DMS153 (cell line): ENCODE results near the gene DLG2.

Source experiments
- DNase-seq: peaks from one replicate; lab custom pipeline; 2025; lab: John Stamatoyannopoulos, UW

The DLG2 gene

GRCh38 chr11:83572581-83573496, 2054.3 kb downstream of the DLG2 start:
- DNase-seq: no peak

DNA sequence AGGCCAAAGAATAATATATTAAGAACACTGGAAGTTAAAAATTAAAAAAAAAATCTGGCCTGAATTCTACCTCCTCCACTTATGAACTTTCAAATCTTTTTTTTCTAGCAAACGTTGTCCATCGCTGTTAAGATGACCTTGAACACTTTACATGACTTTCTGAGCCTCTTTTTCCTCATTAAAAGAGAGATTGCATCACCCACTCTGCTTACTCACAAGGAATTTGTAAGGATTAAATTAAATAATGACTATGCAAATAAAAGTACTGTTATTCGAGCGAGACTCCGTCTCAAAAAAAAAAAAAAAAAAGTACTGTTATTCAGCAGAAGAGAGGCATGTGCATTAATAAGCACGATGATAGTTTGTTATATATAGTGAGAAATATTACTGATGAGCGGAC, 2055.8 kb downstream of the DLG2 start:
- no peak for DNase-seq

GRCh38 chr11:83569134-83569805, 2057.9 kb downstream of the DLG2 start:
- DNase-seq: no peak

DNA sequence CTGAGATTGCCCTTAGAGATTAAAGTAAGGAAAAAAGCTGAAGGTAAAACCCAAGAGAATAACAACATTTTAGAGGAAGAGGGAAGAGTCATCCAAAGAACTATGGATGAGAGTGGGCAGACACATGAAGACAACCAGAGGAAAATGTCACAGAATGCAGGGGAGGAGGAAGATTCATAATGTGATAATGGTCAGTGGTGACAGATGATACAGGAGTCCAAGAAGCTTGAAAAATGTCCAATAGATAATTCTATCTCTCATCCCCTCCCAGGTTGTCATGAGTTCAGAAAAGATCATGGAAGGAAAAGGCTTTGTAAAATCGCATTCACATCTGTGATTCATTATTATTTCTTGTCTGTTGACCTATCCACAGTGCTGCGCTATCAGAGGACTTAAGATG, 2058.6 kb downstream of the DLG2 start:
- DNase-seq: no peak

DNA sequence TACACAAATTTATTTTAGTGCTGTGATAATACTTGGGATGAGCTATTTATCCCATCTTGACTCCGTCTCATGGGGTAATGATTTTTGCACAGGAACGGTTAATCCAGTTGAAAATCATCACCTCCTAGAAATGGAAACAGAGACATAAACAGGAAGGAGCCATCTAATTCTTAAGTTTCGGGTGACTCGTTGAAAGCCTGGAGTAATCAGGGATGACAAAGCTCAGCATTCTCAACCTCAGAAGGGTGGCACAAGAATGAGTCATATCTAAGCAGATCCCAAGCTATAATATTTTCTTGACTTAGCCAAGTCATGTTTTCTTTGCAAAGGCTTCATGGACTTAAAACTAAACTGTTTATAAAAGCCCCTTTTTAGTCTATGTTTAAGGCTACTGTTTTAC, 2060.2 kb downstream of the DLG2 start:
- no peak for DNase-seq

DNA sequence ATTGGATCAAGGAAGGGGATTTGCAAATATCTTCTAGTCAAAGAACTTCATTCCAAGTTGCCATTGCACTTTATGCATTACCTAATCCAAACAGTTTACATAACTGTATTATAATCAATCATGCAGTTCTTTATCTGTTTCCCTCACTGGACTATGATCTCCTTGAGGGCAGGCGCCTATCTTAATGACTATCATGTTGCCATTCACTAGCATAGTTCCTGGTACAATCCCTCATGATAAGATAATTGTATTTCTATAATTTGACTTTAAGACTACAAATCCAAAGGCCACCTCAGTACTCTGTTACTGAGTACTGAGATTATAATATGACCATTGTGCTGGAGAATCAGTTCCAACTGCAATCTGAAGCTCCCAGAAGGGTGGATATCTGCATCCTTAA, 2062.3 kb downstream of the DLG2 start:
- DNase-seq: no peak

- DNase-seq: no peak
Measured at GRCh38 chr11:83558281-83558680, 2068.9 kb downstream of the DLG2 start.

DNA sequence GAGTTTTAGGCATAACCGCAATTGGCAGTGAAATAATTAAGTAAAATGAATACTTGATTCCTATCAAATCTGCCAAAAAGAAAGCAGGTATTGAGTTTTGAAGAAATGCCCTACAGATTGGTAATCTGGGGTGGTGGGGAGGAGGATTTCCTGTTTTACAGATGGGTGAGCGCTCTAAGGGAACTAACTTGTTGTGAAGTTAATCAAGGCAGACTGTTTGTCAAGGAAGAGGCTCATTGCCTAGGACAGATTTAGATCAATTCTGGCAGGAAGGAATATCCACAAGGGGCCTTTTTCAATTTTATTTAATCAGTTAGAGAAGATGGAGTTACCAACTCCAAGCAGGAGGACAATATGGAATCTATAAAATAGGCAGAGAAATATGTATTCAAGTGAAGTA, 2069.5 kb downstream of the DLG2 start:
- DNase-seq: no peak

DNA sequence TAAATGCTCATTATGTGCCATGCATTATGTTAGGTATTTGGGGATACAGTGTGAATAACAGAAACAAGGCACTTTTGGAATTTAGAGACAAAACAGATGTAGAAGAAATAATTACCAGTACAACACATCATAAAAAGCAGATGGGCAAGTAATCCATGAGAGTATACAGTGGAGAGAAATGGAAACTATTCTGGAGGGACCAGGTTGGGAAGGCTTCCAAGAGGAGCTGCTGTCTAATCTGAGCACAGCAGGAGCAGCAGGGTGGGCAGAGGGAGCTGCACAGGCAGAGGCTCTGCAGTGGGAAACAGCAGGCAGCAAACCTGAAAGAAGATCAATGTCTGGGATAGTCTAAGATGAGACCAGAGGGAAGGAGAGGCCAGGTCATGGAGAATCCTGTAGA, 2072.3 kb downstream of the DLG2 start:
- no peak for DNase-seq

DNA sequence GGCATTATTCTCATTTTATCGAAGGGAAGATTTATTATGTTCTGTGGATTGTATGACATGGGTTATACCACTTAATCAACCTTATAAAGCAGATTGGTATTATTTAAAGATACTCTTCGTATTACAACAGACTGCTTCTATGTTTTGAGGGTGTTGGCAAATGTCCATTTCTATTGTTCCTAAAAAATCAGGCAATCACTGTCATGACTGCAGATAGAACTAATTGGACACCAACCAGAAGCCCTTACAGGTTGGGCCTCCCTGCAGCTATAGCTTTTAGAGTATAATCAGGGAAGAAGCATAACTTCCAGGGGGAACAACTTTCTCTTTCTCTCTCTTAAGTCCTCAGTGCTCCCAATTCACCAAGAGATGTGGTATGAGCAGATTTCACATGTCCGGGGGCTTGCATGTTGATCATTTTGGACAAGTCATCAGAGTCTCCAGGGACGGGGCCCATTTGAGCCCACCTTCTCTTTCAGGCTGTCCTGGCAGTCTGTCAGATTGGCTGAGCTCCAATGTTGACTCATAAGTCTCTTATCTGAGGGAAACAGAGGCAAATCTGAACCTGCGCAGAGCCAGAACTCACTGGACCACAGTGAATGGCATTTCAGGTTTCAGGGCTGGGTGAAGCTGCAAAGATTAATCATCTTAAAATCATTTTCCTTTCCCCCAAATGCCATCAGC, 2077.0 kb downstream of the DLG2 start:
- no peak for DNase-seq

- DNase-seq: no peak
Measured at GRCh38 chr11:83546368-83546767, 2080.8 kb downstream of the DLG2 start.

DNA sequence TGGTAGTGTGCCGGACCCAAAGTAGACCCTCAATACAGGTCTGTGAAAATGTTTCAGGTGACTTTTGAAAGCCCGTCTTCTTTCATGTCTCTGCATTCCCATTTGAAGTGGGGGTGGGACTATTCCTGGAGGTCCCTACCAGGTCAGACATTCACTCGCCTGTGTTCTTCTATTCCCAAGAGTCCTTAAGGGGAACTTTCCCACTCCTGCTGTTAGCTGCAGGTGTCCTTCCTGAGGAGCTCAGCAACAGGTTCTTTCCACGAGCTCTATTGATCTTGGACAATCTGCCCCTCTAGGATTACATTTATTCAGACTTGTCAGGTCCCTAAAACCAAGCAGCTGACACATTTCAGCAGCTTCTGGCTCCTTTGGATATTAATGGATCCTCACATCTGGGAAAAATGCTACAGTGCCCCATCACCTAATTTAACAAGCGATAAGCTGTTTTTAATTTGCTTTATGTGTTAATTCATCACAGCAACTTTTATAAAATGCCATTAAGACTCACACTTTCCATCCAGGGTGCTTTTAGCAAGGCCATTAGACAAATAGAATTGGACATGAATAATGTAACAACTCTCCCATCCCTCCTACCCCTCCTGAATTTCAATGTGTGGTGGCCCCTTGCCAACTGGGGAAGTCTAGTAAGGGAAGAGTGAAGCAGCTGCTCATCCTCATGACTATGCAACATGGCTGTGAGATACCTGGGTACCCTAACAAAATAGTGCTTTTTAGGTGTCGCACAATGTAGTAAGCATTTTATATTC, 2081.5 kb downstream of the DLG2 start:
- DNase-seq: no peak

DNA sequence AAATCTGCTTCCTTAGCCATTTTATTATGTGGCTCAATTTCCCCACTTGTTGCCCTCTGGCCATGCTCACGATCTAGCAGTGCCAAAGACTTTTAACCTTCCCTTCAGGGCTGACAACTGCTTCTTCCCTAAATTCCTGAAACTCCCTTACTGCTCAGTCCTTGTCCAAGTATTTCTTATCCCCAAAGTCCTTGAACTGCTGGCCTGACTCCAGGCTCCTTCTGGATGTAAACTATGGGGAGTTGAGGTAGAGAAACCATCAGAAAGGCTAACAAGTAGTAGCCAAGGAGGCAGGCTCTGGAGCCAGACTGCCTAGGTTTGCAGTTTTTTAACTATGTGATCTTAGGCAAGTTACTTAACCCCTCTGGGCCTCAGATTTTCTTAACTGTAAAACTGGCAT, 2082.3 kb downstream of the DLG2 start:
- no peak for DNase-seq

GRCh38 chr11:83543706-83544439, 2083.3 kb downstream of the DLG2 start:
- no peak for DNase-seq

DNA sequence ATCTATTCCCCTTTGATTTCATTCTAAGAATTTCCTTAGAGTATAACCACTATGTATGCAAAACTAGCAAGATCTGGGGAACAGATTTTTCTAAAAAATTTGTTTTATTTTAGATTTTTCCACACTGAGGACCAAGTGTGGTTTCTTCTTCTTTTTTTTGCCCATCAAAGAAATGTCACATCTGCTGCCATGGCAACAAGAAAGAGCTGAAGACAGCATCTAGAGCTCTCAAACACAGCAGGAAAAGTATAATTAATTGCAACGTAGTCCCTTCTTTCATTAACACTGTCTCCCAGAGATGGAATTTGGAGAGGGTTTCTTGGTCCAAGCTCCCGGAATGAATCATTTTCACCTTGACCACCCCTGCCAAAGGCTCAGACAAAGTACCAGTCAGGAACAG, 2084.3 kb downstream of the DLG2 start:
- no peak for DNase-seq

GRCh38 chr11:83540728-83541127, 2086.4 kb downstream of the DLG2 start:
- no peak for DNase-seq

DNA sequence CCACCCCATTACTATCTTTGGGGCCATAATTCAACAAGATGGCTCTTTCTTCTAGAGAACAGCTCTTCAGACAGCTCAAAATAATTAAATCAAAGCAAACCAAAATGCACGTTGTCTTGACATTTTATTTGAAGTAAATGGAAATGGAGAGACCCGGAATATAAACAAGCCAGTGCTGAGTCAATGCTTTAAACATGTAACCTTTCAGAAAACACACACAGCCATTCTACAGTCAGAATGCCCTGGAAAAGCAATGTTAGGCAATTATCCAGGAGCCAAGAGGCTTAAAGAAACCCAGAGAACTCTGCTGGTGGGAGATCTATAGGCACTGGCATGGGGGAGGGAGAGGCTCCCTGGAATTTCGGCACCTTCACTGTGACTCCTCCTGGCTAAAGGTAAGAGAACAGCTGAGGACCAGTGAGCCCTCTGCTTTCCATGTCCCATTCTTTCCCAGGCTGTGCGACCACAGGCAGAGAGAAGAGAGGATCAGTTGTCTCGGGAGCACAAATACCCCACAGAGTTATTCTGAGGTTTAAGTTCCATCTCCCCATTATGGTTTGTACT, 2086.9 kb downstream of the DLG2 start:
- DNase-seq: no peak

GRCh38 chr11:83538286-83538685, 2088.9 kb downstream of the DLG2 start:
- no peak for DNase-seq

- DNase-seq: no peak
Measured at GRCh38 chr11:83537131-83537610, 2090.0 kb downstream of the DLG2 start.

DNA sequence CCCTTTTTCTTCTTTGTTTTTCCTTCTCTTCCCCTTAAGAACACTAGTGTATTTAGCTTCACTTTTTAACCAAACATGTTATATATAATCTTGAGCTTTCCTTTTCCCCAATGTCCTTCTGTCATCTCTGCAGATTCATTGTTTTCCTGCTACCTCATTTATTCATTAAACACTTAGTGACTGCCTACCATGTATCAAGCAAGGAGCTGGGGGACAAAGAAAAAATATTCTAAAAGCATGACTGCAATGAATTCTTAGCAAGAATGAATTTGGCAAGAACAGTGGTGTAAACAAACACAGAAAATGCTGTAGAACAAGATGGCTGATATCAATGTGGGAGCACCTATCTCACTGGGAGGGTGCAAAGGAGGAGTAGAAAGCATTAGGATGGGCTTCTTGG, 2094.0 kb downstream of the DLG2 start:
- DNase-seq: no peak

DNA sequence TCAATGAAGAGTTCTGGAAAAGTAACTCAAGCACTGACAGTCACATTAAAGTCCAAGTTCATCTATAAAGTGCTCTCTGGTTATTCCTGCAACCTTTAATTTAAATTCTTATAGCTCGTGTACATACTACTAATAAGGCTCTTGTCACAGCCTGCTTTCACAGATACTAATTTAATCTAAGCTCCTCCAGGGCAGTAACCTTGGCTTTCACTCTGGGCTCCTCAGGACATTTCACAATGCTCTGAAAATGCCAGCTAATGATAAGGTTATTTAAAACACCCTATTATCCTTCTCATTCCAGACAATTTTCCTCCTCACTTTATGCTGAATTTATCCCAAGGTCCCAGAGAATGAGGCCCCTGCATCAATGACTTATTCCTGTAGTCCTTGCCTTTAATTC, 2098.3 kb downstream of the DLG2 start:
- DNase-seq: no peak
